Common myeloid progenitor, CD34-positive (primary cell): ENCODE measurements around the gene SLC24A3.
A peak's percentile ranks its signal among the peaks of the same experiment; 100 is the strongest.

Source experiments
- CTCF ChIA-PET: fragments of 350-600 bp; sonication (Branson Sonifier 250); formaldehyde crosslinking; loops from one replicate; lab custom pipeline; 2021; ENCODE audit warnings: antibody characterized with exemption; lab: Charles Lee
- POLR2A ChIA-PET: fragments of 350-600 bp; sonication (Branson Sonifier 250); formaldehyde crosslinking; loops from one replicate; lab custom pipeline; 2021; ENCODE audit warnings: antibody characterized with exemption; lab: Charles Lee
- DNase-seq, 3 donors: peaks; one replicate each; pipeline versions ENCODE4 v3.0.0 to v3.0.0-alpha.2; 2013
- H3K27ac ChIP-seq, 2 experiments: 1 replicate in 1 of 2; 2 replicates in 1 of 2; pipeline ENCODE4 v1.7.0; 2013; ENCODE audit warnings: inconsistent platforms in 2 of 2, low read length in 2 of 2, mild to moderate bottlenecking in 2 of 2, low read depth in 1 of 2, moderate library complexity in 1 of 2; ENCODE audit not compliant: severe bottlenecking in 2 of 2, insufficient read depth in 1 of 2, poor library complexity in 1 of 2
- H3K27me3 ChIP-seq, 5 experiments: replicated peaks in 2 of 5; 1 replicate in 3 of 5; 2 replicates in 2 of 5; pipeline versions ENCODE4 v1.6.1 to v1.7.0; 2013; ENCODE audit warnings: low read length in 4 of 5, mild to moderate bottlenecking in 2 of 5, moderate library complexity in 2 of 5, inconsistent platforms in 1 of 5; ENCODE audit not compliant: insufficient read depth in 5 of 5, control insufficient read depth in 4 of 5
- H3K36me3 ChIP-seq, 4 experiments: 1 replicate in 2 of 4; 2 replicates in 2 of 4; pipeline versions ENCODE4 v1.6.1 to v1.7.0; 2013; ENCODE audit warnings: low read length in 3 of 4, control low read depth in 1 of 4, mild to moderate bottlenecking in 1 of 4; ENCODE audit not compliant: control insufficient read depth in 4 of 4, insufficient read depth in 4 of 4
- H3K4me1 ChIP-seq, 4 experiments: 1 replicate in 3 of 4; 2 replicates in 1 of 4; pipeline versions ENCODE4 v1.6.1 to v1.7.1; 2013; ENCODE audit warnings: low read length in 3 of 4, mild to moderate bottlenecking in 3 of 4, control low read depth in 1 of 4, inconsistent platforms in 1 of 4, moderate library complexity in 1 of 4; ENCODE audit not compliant: control insufficient read depth in 4 of 4, insufficient read depth in 4 of 4; ENCODE audit errors: control extremely low read depth in 1 of 4
- H3K4me3 ChIP-seq, 7 experiments: 1 replicate in 4 of 7; 2 replicates in 3 of 7; pipeline versions ENCODE4 v1.5.1 to v1.7.0; 2013; ENCODE audit warnings: mild to moderate bottlenecking in 7 of 7, low read length in 6 of 7, moderate library complexity in 6 of 7, inconsistent platforms in 2 of 7, low read depth in 2 of 7, control low read depth in 1 of 7; ENCODE audit not compliant: insufficient read depth in 4 of 7, control insufficient read depth in 1 of 7; ENCODE audit errors: extremely low read depth in 1 of 7
- H3K9me3 ChIP-seq, 5 experiments: 1 replicate in 4 of 5; 2 replicates in 1 of 5; pipeline versions ENCODE4 v1.6.1 to v1.7.1; 2013; ENCODE audit warnings: low read length in 4 of 5, mild to moderate bottlenecking in 2 of 5, inconsistent platforms in 1 of 5, low read depth in 1 of 5, moderate library complexity in 1 of 5; ENCODE audit not compliant: control insufficient read depth in 4 of 5, insufficient read depth in 2 of 5; ENCODE audit errors: control extremely low read depth in 1 of 5
- WGBS: methylation state at CpG from one replicate; pipeline ENCODE4 v1.1.5; 2013; ENCODE audit not compliant: insufficient coverage; 5-methylcytosine and 5-hydroxymethylcytosine counted together

The SLC24A3 gene

GRCh38 chr20:19547547-19547946 is 335.1 kb downstream of the SLC24A3 start:
- Histone ChIP-seq H3K27me3 (no peaks in the 10 kb centered on the region), H3K4me1 (peaks cover 0 to 9% (median 7%) of the 10 kb centered on the region in 4 experiments), H3K4me3 (no peak overlapping the region), H3K27ac (no peak overlapping the region), H3K9me3 (no peaks in the 10 kb centered on the region), H3K36me3 (no peaks in the 10 kb centered on the region)
- CTCF ChIA-PET = no interaction called here
- DNase-seq = no peak
- POLR2A ChIA-PET = no interaction called here
- WGBS = 73% methylated on average over 4 of the region's 4 CpGs

DNA sequence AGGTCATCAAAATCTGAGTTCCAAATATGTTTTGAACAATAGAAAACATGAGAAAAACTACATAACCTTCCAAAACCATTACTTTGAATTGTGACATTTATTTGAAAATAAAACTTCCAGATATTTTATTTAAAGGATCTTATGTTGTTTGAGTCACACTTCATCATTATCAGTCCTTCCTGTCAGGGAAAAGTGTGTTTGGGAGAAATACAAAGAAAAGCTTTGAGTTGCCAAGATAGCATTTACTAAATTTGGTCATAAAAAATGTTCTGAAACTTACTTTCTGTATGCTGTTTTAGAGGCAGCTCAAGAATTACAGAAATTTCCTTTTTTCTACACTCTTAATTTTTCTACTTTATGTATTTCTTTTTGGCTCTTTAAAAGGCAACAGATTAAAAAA is 337.5 kb downstream of the SLC24A3 start:
- H3K4me1 ChIP-seq = peaks cover 3 to 17% (median 7%) of the 10 kb centered on the region in 4 experiments
- DNase-seq = no peak
- ChIA-PET CTCF (interaction anchor here (0.7 kb wide), 1 partner anchor 9 kb away, joined by 3 read pairs; no protein-coding TSS in a partner anchor), POLR2A (no interaction called here)
- H3K4me3 ChIP-seq = no peak overlapping the region
- H3K36me3 ChIP-seq = no peaks in the 10 kb centered on the region
- no peaks in the 10 kb centered on the region for H3K9me3 ChIP-seq
- H3K27ac ChIP-seq = no peak overlapping the region
- no peaks in the 10 kb centered on the region for H3K27me3 ChIP-seq

GRCh38 chr20:19552221-19553180 is 340.1 kb downstream of the SLC24A3 start:
- Histone ChIP-seq H3K27ac (no peak overlapping the region), H3K4me3 (peak overlapping the region in 1 of 7 experiments; percentile 4), H3K9me3 (no peaks in the 10 kb centered on the region), H3K4me1 (peaks cover 3 to 18% (median 7%) of the 10 kb centered on the region in 4 experiments), H3K27me3 (no peaks in the 10 kb centered on the region), H3K36me3 (no peaks in the 10 kb centered on the region)
- 47% methylated on average over 9 of the region's 9 CpGs for WGBS
- ChIA-PET CTCF (no interaction called here), POLR2A (no interaction called here)
- peak in 2 of 3 donors; percentile 5 to 36 for DNase-seq

- Histone ChIP-seq H3K4me1 (peaks cover 3 to 18% (median 7%) of the 10 kb centered on the region in 4 experiments), H3K4me3 (no peak overlapping the region), H3K36me3 (no peaks in the 10 kb centered on the region), H3K27me3 (no peaks in the 10 kb centered on the region), H3K27ac (no peak overlapping the region), H3K9me3 (no peaks in the 10 kb centered on the region)
- CTCF ChIA-PET = no interaction called here
- POLR2A ChIA-PET = no interaction called here
- DNase-seq = no peak
- 100% methylated on average over 1 of the region's 1 CpG for WGBS
Measured at GRCh38 chr20:19554666-19555065, 342.2 kb downstream of the SLC24A3 start.

DNA sequence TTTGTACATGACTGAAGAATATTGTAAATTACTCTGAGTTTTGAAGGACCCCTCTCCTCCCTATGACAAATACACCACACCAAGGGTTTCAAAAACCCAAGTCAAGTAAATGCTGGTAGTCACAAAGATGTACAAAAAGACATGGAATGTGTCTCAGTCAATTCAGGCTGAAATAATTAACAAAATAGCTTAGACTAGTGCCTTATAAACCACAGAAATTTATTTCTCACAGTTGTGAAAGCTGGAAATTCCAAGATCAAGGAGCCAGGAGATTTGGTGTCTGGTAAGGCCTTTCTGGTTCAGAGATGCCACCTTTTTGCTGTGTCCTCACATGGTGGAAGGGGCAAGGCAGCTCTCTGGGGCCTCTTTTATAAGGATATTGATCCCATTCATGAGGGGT is 343.3 kb downstream of the SLC24A3 start:
- no peak for DNase-seq
- Histone ChIP-seq H3K27ac (no peak overlapping the region), H3K27me3 (no peaks in the 10 kb centered on the region), H3K4me1 (peaks cover 3 to 18% (median 7%) of the 10 kb centered on the region in 4 experiments), H3K4me3 (no peak overlapping the region), H3K36me3 (no peaks in the 10 kb centered on the region), H3K9me3 (no peaks in the 10 kb centered on the region)
- CTCF ChIA-PET = no interaction called here
- POLR2A ChIA-PET = no interaction called here

DNA sequence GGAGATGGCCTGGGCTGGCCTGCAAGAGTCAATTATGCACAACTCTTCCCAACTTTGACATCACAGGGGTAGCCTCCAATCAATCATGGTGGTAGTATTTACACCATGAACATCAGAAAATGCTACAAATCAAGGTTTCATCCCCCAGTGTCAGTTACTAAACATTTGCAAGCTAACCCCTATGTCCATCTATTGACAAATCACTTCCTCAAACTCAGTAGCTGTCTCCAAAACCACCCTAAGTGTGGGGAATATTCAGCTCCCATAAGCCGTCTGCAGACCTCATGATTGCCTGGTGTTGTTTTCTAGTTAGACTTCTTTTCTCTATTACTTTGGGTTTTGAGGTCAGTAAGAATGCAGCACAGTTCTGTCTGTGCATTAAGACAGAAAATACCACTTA is 344.8 kb downstream of the SLC24A3 start:
- POLR2A ChIA-PET = interaction anchor here (0.6 kb wide), 1 partner anchor 995 kb away, joined by 3 read pairs; no protein-coding TSS in a partner anchor
- Histone ChIP-seq H3K9me3 (no peaks in the 10 kb centered on the region), H3K36me3 (no peaks in the 10 kb centered on the region), H3K4me3 (no peak overlapping the region), H3K4me1 (peaks cover under 1 to 14% (median 7%) of the 10 kb centered on the region in 4 experiments), H3K27me3 (no peaks in the 10 kb centered on the region), H3K27ac (no peak overlapping the region)
- WGBS = no CpG with 5 or more reads among the region's 1 CpG
- DNase-seq = no peak
- CTCF ChIA-PET = no interaction called here

- POLR2A ChIA-PET = no interaction called here
- Histone ChIP-seq H3K4me1 (no peaks in the 10 kb centered on the region), H3K9me3 (no peaks in the 10 kb centered on the region), H3K4me3 (no peak overlapping the region), H3K27me3 (no peaks in the 10 kb centered on the region), H3K36me3 (no peaks in the 10 kb centered on the region), H3K27ac (no peak overlapping the region)
- no peak for DNase-seq
- CTCF ChIA-PET = interaction anchor here (0.6 to 1.6 kb wide), 2 partner anchors 120 to 355 kb away, joined by 3 to 7 read pairs; no protein-coding TSS in a partner anchor
- WGBS = no CpG with 5 or more reads among the region's 8 CpGs
Measured at GRCh38 chr20:19560881-19561480, 348.5 kb downstream of the SLC24A3 start.
